ENCODE measurements around the gene NRCAM.

NRCAM gene

DNA sequence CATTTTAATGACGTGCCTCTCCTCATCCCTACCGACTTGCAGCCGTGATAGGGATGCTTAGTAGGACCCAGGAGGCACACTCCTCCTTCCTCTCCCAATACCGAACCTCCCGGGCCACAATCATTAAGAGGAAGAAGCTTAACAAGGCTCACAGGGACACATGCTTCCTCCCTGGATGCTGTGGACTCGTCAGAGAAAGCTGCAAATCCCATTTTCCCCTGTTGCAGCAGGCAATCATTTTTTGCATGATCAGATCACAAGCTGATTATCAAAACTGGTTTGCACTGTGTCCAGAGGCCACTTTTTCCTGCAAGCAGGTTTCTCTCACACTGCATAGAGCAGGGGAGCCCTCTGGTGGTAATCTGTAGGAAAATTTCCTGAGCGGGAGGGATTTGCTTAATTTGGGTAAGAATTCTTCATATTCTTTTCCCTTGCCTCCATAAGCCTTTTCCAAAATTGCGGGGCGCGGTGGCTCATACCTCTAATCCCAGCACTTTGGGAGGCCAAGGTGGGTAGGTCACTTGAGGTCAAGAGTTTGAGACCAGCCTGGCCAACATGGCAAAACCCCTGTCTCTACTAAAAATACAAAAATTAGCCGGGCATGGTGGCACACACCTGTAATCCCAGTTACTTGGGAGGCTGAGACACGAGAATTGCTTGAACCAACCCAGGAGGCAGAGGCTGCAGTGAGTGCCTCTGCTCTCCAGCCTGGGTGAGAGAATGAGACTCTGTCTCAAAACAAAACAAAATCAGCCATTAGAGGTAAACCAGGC is 310.0 kb downstream of the NRCAM start:
- H3K9ac ChIP-seq (ENCODE audit: low read length), result no peak overlapping the region

DNA sequence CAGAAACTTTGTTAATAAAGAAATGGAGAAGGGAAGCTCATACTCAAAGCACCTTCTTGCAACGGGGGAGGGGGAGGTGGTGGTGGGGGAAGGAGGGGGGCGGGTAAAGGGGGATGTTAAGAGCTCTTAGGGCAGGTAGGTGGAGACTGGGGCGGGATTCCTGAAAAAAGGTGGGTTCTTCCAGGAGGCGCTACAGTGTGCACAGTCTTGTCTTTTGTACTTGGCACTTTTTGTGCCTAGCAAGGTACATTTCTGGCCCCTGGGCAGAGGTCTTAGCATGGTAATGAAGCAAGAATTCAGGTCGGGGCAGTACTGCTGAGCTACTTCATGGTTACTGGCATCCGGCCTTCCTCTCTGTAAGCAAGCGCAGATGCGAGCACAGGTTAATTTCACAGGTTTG is 310.8 kb downstream of the NRCAM start:
- Histone ChIP-seq H3K9ac (ENCODE audit: low read length) (no peak overlapping the region), H3K4me3 (ENCODE audit: low read length) (no peak overlapping the region), H3K79me2 (ENCODE audit: low read length) (no peaks in the 10 kb centered on the region), H3K27me3 (ENCODE audit: low read depth, low read length) (no peaks in the 10 kb centered on the region), H3K4me2 (ENCODE audit: low read length) (no peak overlapping the region), H4K20me1 (ENCODE audit: insufficient read depth, low read length) (no peaks in the 10 kb centered on the region), H3K4me1 (ENCODE audit: low read length) (peaks cover 1% of the 10 kb centered on the region; the same call in 1 of the 2 replicates), H3K27ac (ENCODE audit: low read length) (no peak overlapping the region), H3K9me3 (ENCODE audit: insufficient read depth, low read length) (no peaks in the 10 kb centered on the region), H3K36me3 (replicated peaks; ENCODE audit: low read depth, low read length) (peaks cover 28% of the 10 kb centered on the region), H2AFZ (ENCODE audit: low read depth, low read length) (no peak overlapping the region)
- TF ChIP-seq EZH2phosphoT487 (IDR thresholded peaks at IDR 0.05; ENCODE audit: low read depth), result no peak
- TF ChIP-seq, protein P1, sequence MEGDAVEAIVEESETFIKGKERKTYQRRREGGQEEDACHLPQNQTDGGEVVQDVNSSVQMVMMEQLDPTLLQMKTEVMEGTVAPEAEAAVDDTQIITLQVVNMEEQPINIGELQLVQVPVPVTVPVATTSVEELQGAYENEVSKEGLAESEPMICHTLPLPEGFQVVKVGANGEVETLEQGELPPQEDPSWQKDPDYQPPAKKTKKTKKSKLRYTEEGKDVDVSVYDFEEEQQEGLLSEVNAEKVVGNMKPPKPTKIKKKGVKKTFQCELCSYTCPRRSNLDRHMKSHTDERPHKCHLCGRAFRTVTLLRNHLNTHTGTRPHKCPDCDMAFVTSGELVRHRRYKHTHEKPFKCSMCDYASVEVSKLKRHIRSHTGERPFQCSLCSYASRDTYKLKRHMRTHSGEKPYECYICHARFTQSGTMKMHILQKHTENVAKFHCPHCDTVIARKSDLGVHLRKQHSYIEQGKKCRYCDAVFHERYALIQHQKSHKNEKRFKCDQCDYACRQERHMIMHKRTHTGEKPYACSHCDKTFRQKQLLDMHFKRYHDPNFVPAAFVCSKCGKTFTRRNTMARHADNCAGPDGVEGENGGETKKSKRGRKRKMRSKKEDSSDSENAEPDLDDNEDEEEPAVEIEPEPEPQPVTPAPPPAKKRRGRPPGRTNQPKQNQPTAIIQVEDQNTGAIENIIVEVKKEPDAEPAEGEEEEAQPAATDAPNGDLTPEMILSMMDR (IDR thresholded peaks at IDR 0.05; ENCODE audit: low read depth, low read length), result no peak

More for the DNA sequence above, 310.0 kb downstream of the NRCAM start:
- no peaks in the 10 kb centered on the region for H3K27me3 ChIP-seq (ENCODE audit: low read depth, low read length)
- no peak overlapping the region for H3K4me2 ChIP-seq (ENCODE audit: low read length)
- no peaks in the 10 kb centered on the region for H3K4me1 ChIP-seq (ENCODE audit: low read length)
- H3K27ac ChIP-seq (ENCODE audit: low read length), result no peak overlapping the region
- no peaks in the 10 kb centered on the region for H4K20me1 ChIP-seq (ENCODE audit: insufficient read depth, low read length)
- H3K4me3 ChIP-seq (ENCODE audit: low read length), result no peak overlapping the region
- no peaks in the 10 kb centered on the region for H3K79me2 ChIP-seq (ENCODE audit: low read length)
- TF ChIP-seq, protein P1 (IDR thresholded peaks at IDR 0.05; ENCODE audit: low read depth, low read length), result peak; percentile 80
- no peak for TF ChIP-seq EZH2phosphoT487 (IDR thresholded peaks at IDR 0.05; ENCODE audit: low read depth)
- H3K9me3 ChIP-seq (ENCODE audit: insufficient read depth, low read length), result no peaks in the 10 kb centered on the region
- H3K36me3 ChIP-seq (replicated peaks; ENCODE audit: low read depth, low read length), result peaks cover 32% of the 10 kb centered on the region
- H2AFZ ChIP-seq (ENCODE audit: low read depth, low read length), result no peak overlapping the region

DNA sequence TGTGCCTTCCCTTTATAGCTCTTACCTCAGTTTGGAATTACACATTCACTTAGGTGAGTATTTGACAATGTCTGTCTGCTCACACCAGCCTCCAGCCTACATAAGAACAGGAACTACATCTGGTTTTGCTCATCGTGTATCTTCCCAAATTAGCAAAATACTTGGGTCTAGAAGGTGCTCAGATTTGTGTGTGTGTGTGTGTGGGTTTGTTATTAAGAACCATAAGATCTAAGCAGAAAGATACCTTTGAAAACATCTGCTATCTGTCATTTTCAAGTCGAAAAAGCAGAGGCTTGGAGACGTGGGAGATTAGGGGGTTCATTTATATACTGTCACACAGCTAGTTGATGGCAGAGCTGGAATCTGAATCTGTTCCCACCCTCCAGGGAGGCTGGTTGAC is 311.3 kb downstream of the NRCAM start:
- no peaks in the 10 kb centered on the region for H3K79me2 ChIP-seq (ENCODE audit: low read length)
- no peaks in the 10 kb centered on the region for H4K20me1 ChIP-seq (ENCODE audit: insufficient read depth, low read length)
- H3K9me3 ChIP-seq (ENCODE audit: insufficient read depth, low read length), result no peaks in the 10 kb centered on the region
- TF ChIP-seq, protein P1 (IDR thresholded peaks at IDR 0.05; ENCODE audit: low read depth, low read length), result no peak
- no peak for TF ChIP-seq EZH2phosphoT487 (IDR thresholded peaks at IDR 0.05; ENCODE audit: low read depth)
- peaks cover 3% of the 10 kb centered on the region; the same call in 1 of the 2 replicates for H3K4me1 ChIP-seq (ENCODE audit: low read length)
- H3K4me2 ChIP-seq (ENCODE audit: low read length), result no peak overlapping the region
- H3K4me3 ChIP-seq (ENCODE audit: low read length), result no peak overlapping the region
- peaks cover 23% of the 10 kb centered on the region for H3K36me3 ChIP-seq (replicated peaks; ENCODE audit: low read depth, low read length)
- no peaks in the 10 kb centered on the region for H3K27me3 ChIP-seq (ENCODE audit: low read depth, low read length)
- no peak overlapping the region for H2AFZ ChIP-seq (ENCODE audit: low read depth, low read length)
- H3K9ac ChIP-seq (ENCODE audit: low read length), result no peak overlapping the region
- H3K27ac ChIP-seq (ENCODE audit: low read length), result no peak overlapping the region

DNA sequence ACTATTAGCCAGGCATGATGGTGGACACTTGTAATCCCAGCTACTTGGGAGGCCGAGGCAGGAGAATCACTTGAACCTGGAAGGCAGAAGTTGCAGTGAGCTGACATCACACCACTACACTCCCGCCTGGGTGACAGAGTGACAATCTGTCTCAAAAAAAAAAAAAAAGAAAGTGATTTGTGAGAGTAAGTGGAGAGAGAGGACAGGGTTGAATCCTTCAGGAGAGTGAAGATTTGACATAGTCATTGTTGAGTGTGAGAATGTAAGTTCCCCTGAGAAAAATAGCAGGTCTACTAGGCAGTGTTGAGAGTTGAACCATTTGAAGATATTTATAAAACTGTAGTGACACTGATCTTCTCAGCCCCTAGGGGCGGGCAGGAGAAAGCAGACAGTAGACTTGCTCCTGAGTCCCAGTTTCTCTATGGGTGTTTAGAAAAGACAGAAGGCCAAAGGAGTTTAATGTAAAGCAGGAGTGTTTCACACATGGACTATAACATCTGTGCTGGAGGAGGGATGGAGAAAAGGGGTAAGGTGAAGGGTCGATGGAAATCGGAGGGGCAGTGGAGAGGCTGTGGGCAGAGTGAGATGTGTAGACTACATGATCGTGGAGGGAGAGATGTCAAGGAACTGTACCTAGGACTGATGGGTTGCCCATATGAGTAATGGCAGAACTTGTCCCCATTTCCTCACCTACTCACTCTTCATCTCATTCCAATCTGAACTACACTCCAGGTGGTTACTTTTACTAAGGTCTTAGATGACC is 312.4 kb downstream of the NRCAM start:
- Histone ChIP-seq H3K9ac (ENCODE audit: low read length) (no peak overlapping the region), H4K20me1 (ENCODE audit: insufficient read depth, low read length) (no peaks in the 10 kb centered on the region), H3K27ac (ENCODE audit: low read length) (no peak overlapping the region), H2AFZ (ENCODE audit: low read depth, low read length) (no peak overlapping the region), H3K4me1 (ENCODE audit: low read length) (peaks cover 3% of the 10 kb centered on the region; the same call in 1 of the 2 replicates), H3K79me2 (ENCODE audit: low read length) (no peaks in the 10 kb centered on the region), H3K4me2 (ENCODE audit: low read length) (no peak overlapping the region), H3K9me3 (ENCODE audit: insufficient read depth, low read length) (no peaks in the 10 kb centered on the region), H3K4me3 (ENCODE audit: low read length) (no peak overlapping the region), H3K27me3 (ENCODE audit: low read depth, low read length) (no peaks in the 10 kb centered on the region), H3K36me3 (replicated peaks; ENCODE audit: low read depth, low read length) (peaks cover 13% of the 10 kb centered on the region)
- TF ChIP-seq EZH2phosphoT487 (IDR thresholded peaks at IDR 0.05; ENCODE audit: low read depth), result no peak
- TF ChIP-seq, protein P1 (IDR thresholded peaks at IDR 0.05; ENCODE audit: low read depth, low read length), result no peak

Measured in OCI-LY3 (cell line).